ENCODE measurements around the gene GSE1. TPM values are rescaled to one million over a fixed set of nuclear protein-coding genes. Genes with fewer than 3 reads are reported as not detected.
A peak's percentile ranks its signal among the peaks of the same experiment; 100 is the strongest.

GSE1 gene
- total and polyA plus RNA-seq, 9 of the 15 experiments (the other 6 are each of a cell fraction or from before 2014, with no cell fraction given): 12.2 to 244 (median 57.9) TPM

DNA sequence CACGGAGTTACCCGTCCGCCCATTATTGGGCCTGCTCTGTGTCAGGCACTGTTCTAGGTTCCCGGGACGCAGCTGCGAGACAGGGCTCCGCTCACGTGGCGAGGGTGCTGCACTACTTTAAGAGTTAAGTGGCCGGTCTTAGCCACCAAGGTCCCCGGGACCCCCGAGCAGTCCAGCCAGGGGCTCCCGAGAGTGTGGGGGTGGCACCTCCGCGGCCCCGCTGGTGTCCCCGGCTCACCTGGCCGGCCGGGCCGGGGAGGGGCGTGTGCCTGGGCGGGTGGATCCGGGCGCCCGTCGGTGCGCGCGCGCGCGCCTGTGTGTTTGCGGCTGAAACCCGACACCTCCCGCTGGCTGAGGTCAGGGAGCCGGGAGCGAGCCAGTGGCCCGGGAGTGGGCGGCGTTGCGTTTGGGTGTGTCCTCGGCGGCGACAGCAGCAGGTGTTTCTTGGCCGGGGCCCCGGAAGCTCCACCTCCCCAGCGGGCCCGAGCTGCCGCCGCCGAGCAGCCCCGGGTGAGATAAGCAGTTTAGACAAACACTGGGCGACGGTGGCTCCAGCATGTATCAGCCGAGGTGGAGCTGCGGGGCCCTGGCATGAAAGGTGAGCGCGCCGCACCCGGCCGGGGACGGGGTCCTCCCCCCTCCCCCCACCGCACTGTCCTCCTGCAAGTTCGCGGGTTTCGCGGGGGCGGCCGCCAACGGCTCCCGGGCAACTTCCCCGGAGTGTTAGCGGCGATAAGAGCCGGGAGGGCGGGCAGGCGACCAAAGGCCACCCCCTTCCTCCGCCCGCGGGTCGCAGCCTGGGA is at the start of gene GSE1 (continued):
- TF ChIP-seq CEBPZ (IDR thresholded peaks at IDR 0.05; ENCODE audit: borderline replicate concordance, low read depth, low read length): no peak
- TF ChIP-seq GATA2 (CRISPR knock-in tag; IDR thresholded peaks at IDR 0.05): peak; percentile 90
- TF ChIP-seq ESRRA (IDR thresholded peaks at IDR 0.05; ENCODE audit: borderline replicate concordance, low read depth): peak; percentile 75; the same call in 1 of the 2 replicates
- no peak for TF ChIP-seq SNIP1 (IDR thresholded peaks at IDR 0.05; ENCODE audit: low read depth)
- TF ChIP-seq ZZZ3 (IDR thresholded peaks at IDR 0.05): no peak
- peak in 1 of 2 experiments; percentile 83; a peak in 3 of 4 replicates for TF ChIP-seq HDAC1 (IDR thresholded peaks at IDR 0.05)
- no peak for TF ChIP-seq NFATC3 (IDR thresholded peaks at IDR 0.05)
- peak; percentile 75 for TF ChIP-seq BHLHE40 (IDR thresholded peaks at IDR 0.05; ENCODE audit: low read length)
- TF ChIP-seq, protein P1, sequence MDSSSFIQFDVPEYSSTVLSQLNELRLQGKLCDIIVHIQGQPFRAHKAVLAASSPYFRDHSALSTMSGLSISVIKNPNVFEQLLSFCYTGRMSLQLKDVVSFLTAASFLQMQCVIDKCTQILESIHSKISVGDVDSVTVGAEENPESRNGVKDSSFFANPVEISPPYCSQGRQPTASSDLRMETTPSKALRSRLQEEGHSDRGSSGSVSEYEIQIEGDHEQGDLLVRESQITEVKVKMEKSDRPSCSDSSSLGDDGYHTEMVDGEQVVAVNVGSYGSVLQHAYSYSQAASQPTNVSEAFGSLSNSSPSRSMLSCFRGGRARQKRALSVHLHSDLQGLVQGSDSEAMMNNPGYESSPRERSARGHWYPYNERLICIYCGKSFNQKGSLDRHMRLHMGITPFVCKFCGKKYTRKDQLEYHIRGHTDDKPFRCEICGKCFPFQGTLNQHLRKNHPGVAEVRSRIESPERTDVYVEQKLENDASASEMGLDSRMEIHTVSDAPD (CRISPR knock-in tag; IDR thresholded peaks at IDR 0.05): no peak
- no peak for TF ChIP-seq GTF2A2 (tag; IDR thresholded peaks at IDR 0.05)
- TF ChIP-seq, protein P2, sequence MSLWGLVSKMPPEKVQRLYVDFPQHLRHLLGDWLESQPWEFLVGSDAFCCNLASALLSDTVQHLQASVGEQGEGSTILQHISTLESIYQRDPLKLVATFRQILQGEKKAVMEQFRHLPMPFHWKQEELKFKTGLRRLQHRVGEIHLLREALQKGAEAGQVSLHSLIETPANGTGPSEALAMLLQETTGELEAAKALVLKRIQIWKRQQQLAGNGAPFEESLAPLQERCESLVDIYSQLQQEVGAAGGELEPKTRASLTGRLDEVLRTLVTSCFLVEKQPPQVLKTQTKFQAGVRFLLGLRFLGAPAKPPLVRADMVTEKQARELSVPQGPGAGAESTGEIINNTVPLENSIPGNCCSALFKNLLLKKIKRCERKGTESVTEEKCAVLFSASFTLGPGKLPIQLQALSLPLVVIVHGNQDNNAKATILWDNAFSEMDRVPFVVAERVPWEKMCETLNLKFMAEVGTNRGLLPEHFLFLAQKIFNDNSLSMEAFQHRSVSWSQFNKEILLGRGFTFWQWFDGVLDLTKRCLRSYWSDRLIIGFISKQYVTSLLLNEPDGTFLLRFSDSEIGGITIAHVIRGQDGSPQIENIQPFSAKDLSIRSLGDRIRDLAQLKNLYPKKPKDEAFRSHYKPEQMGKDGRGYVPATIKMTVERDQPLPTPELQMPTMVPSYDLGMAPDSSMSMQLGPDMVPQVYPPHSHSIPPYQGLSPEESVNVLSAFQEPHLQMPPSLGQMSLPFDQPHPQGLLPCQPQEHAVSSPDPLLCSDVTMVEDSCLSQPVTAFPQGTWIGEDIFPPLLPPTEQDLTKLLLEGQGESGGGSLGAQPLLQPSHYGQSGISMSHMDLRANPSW (CRISPR knock-in tag; IDR thresholded peaks at IDR 0.05): 0 out of 2 replicates have a peak, but pooled peaks have one; percentile 75
- TF ChIP-seq TFAM (CRISPR knock-in tag; conservative IDR thresholded peaks at IDR 0.05): no peak
- TF ChIP-seq NFIC (IDR thresholded peaks at IDR 0.05): peak; percentile 87
- TF ChIP-seq, protein P3, sequence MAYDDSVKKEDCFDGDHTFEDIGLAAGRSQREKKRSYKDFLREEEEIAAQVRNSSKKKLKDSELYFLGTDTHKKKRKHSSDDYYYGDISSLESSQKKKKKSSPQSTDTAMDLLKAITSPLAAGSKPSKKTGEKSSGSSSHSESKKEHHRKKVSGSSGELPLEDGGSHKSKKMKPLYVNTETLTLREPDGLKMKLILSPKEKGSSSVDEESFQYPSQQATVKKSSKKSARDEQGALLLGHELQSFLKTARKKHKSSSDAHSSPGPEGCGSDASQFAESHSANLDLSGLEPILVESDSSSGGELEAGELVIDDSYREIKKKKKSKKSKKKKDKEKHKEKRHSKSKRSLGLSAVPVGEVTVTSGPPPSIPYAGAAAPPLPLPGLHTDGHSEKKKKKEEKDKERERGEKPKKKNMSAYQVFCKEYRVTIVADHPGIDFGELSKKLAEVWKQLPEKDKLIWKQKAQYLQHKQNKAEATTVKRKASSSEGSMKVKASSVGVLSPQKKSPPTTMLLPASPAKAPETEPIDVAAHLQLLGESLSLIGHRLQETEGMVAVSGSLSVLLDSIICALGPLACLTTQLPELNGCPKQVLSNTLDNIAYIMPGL (CRISPR knock-in tag; IDR thresholded peaks at IDR 0.05): no peak
